Measurements from ENCODE around the gene PRPF4.
"Not testable (repeated sequence)": the region's sequence is repeated elsewhere in the genome, so short reads cannot be mapped to it uniquely, and the experiment has no call there.

PRPF4 gene

GRCh38 chr9:113275157-113276131 is at the start of gene PRPF4, which contains the start of gene CDC26:
PRPF4 (plus strand) TSS chr9:113275658; CDS start chr9:113275744, 86 bp downstream.
CDC26 (minus strand) TSS chr9:113275572; CDS start chr9:113272507, 3,065 bp downstream.
- DNase-seq = peak; percentile 55

DNA sequence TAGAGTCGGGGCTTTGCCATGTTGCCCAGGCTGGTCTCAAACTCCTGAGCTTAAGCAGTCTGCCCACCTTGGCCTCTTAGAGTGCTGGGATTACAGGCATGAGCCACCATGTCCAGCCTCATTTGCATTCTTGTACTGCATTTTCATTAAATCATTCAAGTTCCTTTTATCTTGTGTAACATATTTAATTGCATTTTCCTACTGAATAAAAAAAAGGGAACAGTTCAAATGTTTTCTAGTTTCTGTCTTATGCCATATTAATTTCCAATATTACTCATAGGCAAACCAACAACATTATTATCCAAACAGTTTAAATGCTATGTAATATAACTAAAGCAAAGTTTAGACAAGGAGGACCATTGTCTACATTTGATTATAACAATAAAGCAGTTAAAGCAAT is 48.0 kb upstream of the PRPF4 start:
- no peak for DNase-seq

DNA sequence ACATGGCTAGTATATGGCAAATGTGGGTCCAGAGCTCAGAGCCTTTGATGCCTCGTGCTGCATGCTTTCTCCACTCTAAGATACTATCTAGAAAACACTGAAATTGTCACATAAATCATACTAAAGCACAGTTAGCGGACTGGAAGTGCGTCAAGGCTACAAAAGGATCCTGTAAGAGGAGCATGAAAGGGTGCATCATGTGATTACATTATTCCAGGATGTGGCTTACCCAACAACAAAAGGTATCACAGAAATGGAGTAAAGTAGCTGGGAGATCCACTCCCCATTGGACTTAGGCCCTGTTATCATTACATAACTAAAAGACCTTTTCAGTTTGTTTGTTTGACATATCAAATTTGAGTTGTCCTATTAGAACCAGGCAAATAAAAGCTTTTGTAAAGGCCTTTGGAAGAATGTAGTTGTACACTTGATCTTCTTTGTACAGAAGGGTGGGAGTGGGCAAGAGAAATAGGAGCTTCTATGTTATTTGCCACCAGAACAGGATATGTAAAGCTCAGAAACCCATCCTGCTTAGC is 47.3 kb upstream of the PRPF4 start:
- no peak for DNase-seq

DNA sequence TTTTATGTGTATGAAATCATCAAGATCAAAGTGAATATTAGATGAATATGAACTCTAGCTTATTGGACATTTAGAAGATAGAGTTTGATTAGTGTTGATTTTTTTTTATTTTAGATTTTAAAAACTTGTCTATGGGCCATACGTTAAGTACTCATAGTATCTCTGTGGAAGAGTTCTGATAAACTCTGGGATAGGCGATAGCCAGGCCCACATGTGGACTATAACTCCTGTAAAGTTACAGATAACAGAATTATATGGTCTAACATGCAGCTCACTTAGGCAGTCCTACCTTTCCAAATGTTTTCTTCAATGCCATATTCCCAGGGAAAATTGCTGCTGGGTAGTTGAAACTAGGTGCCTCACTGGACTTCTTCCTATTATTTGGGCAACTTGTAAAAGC is 43.8 kb upstream of the PRPF4 start:
- DNase-seq = no peak

DNA sequence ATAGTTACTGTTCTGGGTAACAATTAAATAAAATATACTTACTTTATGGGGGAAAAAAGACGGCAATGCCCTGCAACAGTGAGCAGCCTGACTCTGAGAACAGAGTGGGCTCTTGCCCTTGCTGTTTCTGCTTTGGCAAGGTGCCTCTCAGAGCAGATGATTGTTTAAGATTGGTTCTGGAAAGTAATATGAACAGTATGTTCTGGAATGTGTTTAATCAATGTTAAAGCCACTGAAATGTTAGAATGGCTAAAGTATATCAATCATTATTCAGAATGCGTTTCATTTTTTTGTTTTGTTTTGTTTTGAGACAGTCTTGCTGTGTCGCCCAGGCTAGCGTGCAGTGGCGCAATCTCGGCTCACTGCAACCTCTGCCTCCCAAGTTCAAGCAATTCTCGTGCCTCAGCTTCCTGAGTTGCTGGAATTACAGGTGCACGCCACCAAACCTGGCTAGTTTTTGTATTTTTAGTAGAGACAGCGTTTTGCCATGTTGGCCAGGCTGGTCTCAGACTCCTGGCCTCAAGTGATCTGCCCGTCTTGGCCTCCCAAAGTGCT is 39.7 kb upstream of the PRPF4 start:
- DNase-seq = not testable (repeated sequence)

- DNase-seq = no peak
Measured at GRCh38 chr9:113237026-113237425, 38.4 kb upstream of the PRPF4 start.

DNA sequence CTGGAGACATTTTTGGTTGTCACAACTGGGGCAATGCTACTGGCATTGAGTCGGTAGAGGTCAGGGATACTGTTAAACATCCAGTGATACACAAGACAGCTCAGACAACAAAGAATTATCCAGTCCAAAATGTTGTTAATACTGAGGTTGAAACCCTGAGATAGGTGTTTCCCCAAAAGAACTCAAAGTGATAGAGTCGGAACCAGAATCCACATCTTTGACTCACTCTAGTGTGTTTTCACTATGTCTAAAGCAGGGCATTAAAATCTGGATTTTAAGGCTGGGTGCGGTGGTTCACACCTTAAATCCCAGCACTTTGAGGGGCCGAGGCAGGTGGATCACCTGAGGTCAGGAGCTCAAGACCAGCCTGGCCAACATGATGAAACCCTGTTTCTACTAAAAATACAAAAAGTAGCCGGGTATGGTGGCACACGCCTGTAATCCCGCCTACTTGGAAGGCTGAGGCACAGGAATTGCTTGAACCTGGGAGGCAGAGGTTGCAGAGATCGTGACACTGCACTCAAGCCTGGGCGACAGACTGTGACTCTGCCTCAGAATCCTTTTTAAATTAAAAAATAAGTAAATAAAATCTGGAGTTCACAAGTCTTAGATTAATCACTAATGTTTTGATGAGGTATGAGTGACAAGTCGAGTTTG is 37.1 kb upstream of the PRPF4 start:
- no peak for DNase-seq

- no peak for DNase-seq
Measured at GRCh38 chr9:113238859-113239232, 36.6 kb upstream of the PRPF4 start.

GRCh38 chr9:113241161-113241560 is 34.3 kb upstream of the PRPF4 start:
- DNase-seq = no peak

GRCh38 chr9:113244556-113244955 is 30.9 kb upstream of the PRPF4 start:
- no peak for DNase-seq

DNA sequence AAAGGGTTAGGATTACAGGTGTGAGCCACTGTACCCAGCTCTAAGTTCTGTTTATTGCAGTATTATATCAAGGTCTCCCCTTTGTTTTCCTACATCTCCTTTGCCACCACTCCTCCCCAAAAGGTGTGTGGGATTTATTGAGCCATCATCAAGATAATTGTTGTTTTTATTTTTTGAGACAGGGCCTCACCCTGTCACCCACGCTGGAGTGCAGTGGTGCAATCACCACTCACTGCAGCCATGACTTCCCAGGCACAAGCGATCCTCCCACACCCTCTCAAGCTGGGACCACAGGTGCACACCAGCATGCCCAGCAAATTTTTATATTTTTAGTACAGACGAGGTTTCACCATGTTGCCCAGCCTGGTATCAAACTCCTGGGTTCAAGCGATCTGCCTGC is 29.6 kb upstream of the PRPF4 start:
- DNase-seq = no peak

DNA sequence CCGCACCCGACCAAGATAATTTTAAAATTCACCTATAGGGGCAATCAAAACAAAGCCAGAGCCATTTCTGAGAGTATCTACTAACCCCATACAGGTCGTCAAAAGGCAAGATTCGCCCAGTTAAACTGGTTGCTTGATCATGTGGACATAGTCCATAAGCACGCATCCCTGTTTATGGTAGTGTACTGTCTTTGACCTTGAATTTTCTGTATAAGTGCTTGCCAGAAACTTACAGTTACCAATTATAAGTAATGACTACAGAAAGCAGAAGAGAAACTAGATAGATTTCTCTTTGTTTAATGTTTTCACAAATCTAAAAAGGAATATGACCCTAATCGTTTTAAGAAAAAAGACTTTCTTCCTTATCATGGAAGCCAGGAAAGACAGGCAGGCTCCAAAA is 28.5 kb upstream of the PRPF4 start:
- no peak for DNase-seq

- no peak for DNase-seq
Measured at GRCh38 chr9:113247640-113248039, 27.8 kb upstream of the PRPF4 start.

DNA sequence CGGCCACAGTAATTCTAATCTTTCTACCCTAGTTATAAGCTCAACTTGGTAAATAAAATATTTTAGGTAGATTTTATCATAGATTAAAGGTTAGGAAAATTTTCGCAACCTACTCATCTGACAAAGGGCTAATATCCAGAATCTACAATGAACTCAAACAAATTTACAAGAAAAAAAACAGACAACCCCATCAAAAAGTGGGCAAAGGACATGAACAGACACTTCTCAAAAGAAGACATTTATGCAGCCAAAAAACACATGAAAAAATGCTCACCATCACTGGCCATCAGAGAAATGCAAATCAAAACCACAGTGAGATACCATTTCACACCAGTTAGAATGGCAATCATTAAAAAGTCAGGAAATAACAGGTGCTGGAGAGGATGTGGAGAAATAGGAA is 25.8 kb upstream of the PRPF4 start:
- DNase-seq = not testable (repeated sequence)

- DNase-seq = no peak
Measured at GRCh38 chr9:113250807-113251206, 24.7 kb upstream of the PRPF4 start.

DNA sequence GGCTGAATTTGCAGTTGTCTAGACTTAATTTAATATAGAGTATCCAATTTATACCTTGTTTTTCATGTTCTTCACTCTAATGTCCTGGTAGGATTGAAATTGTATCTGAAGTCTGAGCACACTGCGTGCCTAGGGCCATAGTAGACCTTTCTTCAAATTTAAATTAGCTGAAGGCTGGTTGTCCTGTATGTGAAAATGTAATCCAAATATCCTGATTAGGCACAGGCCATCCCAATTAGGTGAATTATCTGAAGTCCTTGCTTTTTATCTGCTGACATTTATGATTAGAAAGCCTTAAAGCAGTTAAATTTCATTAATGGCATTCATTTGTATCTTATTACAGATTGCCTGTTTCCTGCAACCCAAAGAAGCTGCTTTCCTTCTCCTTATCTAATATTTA is 20.5 kb upstream of the PRPF4 start:
- no peak for DNase-seq

DNA sequence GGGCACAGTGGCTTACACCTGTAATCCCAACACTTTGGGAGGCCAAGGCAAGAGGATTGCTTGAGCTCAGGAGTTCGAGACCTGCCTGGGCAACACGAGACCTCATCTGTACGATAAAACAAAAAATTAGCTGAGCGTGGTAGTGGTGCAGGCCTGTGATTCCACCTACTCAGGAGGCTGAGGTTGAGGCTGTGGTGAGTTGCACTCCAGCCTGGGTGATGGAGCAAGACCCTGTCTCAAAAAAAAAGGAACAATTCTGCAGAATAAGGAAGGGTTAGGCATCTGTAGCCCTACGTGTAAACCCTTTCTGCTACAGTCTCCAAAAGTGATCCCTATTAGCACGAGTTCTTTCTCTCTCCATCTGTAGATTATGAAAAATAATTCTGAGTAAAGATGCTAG is 20.0 kb upstream of the PRPF4 start:
- DNase-seq = no peak

DNA sequence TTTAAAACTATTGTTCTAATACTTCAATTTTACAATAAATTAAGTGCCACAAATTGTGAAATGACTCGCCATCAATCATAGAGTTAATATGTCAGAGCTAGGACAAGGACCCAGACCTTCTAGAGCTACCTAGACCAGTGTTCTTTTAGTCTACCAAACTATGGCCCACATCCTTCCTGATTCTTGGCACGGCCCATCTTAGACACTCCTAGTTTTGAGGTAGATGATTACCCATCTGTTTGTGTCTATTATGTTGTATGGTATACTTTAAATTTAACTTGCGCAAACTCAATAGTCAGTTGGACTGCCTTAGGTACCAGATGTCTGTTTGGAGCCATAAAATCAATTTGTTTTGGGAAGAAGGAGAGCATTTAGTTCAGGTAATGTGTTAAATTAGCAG is 17.6 kb upstream of the PRPF4 start:
- no peak for DNase-seq

GRCh38 chr9:113258282-113258681 is 17.2 kb upstream of the PRPF4 start:
- no peak for DNase-seq

DNA sequence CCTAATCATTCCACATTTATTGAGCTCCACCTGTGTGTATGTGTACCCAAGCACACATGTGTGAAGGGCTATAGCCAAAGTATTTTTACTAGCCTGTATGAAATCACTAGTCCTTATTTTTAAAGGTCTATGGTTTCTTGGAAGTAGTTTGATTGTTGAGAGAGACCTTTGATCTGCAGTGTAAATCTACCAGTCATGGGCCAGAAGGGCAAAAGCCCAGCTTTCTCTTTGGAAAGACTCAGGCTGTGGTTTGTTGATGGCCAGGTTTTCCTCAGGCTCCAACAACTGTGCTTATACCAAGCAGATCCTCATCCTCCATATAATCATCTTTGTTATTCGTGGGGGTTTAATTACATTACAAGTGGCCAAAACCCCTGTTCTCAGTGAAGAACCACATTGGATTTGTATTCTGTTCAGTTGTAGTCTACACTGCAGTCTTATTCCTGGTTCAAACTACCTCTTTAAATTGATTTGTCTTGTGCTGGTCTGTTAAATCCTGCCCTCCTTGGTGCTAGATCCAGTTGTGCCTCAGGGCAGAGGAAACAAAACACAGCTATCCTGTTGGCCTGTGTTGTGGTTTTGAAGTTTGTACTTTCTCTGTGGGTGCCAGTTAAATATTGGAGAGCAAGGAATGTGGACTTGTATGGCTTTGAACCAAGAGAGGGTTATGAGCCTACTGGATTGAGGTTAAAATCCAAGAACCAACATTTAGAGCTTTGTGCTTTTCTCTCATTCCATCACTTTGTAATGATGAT is 13.4 kb upstream of the PRPF4 start:
- no peak for DNase-seq

DNA sequence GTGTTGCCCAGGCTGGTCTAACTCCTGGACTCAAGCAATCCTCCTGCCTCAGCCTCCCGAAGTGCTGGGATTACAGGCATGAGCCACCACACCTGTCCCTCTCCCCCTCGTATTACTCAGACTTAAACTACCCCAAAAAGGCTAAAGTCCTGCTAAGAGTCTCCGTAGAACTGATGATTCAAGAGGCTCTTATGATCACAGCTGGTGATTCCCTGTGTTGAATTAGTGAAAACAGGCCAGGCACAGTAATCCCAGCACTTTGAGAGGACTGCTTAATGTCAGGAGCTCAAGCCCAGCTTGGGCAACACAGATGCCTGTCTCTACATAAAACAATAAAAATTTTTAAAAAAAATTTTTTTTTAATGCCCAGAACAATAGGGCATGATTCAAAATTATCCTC is 9.3 kb upstream of the PRPF4 start:
- DNase-seq = no peak

GRCh38 chr9:113267911-113268566 is 7.4 kb upstream of the PRPF4 start:
- DNase-seq = no peak

Data from GOT3 (cell line).